Stimulated activated CD8-positive, alpha-beta memory T cell treated with anti-CD3 and anti-CD28 coated beads, Interleukin-15, amount 100 ng/mL, for 48 hours (primary cell): ENCODE results near the gene PRCP.
"Not testable (repeated sequence)": the region's sequence is repeated elsewhere in the genome, so short reads cannot be mapped to it uniquely, and the experiment has no call there.

Source experiments
- DNase-seq, 2 donors: peaks; one replicate each; pipeline ENCODE4 v3.0.0-alpha.2; 2020; ENCODE audit warnings: low read depth in 2 of 2

The PRCP gene

GRCh38 chr11:82900277-82901164 is at the start of gene PRCP:
TSS of gene PRCP (minus strand) at chr11:82900430. CDS start at chr11:82900402, 28 bp downstream.
- peak; percentile 92 to 93 for DNase-seq

- DNase-seq: no peak
These were observed 49.1 kb upstream of the PRCP start for GRCh38 chr11:82949352-82949751.

DNA sequence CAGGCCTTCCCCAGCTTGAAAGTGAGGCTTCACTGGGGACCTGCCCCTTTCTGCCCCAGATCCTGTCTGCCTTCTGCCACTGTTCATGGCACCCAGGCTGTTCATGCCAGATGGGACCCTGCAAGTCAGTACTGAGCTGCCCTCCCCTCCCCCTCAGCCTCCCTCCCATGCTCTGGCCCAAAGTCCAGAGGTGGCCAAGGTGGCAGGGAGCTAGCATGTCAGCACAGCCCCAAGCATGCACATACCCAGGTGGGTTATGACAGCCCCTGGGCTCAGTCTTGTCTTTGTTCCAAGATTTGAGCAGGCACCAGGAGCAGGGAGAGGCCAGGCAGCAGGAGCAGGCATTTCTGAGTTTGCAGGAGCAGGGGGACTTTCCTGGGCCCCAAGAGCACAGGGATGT is 45.5 kb upstream of the PRCP start:
- no peak for DNase-seq

- not testable (repeated sequence) for DNase-seq
These were observed 44.8 kb upstream of the PRCP start for GRCh38 chr11:82945041-82945440.

DNA sequence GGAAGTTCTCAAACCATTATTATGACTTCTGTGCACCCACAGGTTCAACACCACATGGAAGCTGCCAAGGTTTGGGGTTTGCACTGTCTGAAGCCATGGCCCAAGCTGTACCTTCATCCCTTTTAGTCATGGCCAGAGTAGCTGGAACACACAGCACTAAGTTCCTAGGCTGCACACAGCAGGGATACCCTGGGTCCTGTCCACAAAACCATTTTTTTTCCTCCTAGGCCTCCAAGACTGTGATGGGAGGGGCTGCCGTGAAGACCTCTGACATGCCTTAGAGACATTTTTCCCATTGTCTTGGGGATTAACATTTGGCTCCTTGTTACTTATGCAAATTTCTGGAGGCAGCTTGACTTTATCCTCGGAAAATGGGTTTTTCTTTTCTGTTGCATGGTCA is 44.0 kb upstream of the PRCP start:
- no peak for DNase-seq

GRCh38 chr11:82943430-82943829 is 43.2 kb upstream of the PRCP start:
- DNase-seq: not testable (repeated sequence)

GRCh38 chr11:82942376-82942775 is 42.1 kb upstream of the PRCP start:
- no peak for DNase-seq

DNA sequence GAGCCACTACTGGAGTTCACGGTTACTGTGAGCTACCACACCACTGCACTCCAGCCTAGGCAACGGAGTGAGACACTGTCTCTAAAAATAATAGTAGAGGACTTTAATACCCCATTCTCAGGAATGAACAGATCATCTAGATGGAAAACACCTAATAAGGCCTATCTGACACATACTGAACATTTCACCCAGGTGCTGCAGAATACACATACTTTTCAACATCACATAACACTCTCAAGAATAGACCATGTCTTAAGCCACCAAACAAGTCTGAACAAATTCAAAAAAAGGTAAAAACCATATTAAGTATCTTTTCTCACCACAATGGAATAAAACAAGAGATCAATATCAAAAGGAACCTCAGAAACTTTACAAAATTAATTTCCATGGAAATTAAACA is 39.2 kb upstream of the PRCP start:
- no peak for DNase-seq

GRCh38 chr11:82937554-82937953 is 37.3 kb upstream of the PRCP start:
- DNase-seq: no peak

DNA sequence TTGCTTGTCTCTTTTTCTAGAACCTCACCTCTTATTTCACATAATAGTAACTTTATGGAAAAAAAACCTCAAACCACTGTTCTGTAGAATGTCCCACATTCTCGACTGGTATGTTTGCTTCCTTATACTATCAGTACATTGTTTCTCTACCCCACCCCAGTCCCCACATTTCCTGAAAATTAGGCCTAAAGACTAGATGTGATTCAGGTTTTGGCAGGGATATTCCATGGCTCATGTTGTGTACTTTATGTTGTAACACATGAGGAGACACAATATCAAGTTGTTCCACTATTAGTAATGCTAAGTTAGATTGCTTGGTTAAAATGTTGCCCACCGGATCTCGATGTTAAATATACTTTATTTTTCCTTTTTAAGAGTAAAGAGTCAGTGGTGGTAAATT is 36.0 kb upstream of the PRCP start:
- no peak for DNase-seq

- DNase-seq: no peak
These were observed 32.3 kb upstream of the PRCP start for GRCh38 chr11:82932564-82932963.

DNA sequence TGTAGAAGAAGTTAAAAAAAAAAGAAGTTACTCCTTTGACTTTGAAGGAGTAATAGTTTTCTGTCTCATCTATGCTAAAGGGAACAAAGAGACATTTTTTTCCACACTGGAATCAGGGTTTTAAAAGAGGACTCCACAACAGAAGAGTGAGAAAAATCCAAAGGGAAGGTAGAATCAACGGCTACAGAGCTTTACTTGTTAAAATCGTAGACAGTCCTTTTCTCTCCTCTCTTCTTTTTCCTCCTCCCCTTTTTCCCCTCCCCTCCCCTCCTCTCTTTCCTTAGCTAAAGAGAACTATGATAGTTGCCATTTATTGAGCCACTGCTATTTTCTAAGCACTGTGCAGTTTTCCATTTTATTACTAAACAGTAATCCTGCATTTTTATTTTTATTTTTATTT is 30.5 kb upstream of the PRCP start:
- no peak for DNase-seq

- DNase-seq: no peak
These were observed 30.0 kb upstream of the PRCP start for GRCh38 chr11:82930229-82930628.

DNA sequence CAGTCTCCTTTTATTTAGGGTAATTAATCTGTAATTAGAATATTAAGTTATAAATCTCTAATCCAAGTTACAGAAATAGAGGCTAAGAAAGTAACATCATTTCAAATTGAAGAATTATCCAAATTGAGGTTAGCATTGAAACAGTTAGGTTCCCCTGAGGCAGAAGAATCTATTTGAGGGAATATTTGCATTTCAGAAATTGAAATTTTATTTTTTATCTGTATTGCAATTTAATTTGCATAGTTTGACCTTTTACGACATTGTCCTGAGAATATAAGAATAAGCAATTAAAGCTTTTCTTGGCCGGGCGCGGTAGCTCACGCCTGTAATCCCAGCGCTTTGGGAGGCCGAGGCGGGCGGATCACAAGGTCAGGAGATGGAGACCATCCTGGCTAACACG is 28.9 kb upstream of the PRCP start:
- DNase-seq: no peak

- DNase-seq: no peak
These were observed 27.1 kb upstream of the PRCP start for GRCh38 chr11:82927264-82927880.

DNA sequence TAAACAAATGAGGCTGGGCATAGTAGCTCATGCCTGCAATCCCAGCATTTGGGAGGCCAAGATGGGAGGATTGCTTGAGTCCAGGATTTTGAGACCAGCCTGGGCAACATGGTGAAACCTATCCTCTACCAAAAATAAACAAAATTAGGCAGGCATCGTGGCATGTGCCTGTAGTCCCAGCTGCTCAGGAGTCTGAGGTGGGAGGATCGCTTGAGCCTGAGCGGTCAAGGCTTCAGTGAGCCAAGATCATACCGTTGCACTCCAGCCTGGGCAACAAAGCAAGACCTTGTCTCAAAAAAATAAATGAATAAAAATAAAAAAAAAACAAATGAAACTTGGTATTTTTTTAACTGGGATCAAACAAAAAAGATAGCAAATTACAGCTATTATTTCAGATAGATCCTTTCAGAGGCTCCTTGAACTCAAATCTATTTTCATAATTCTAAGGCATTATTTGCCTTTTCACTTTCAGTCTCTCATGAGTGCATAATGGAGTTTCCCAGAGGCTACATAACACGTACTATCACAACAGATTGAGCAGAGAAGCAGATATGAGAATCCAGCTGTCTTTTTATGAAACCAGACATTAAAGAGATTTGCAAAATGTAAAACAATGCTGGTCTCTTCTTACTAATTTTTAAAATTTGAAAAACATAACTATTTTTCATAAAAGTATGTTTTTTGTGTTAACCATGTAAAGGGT is 24.4 kb upstream of the PRCP start:
- no peak for DNase-seq

- not testable (repeated sequence) for DNase-seq
These were observed 22.4 kb upstream of the PRCP start for GRCh38 chr11:82922396-82923173.

DNA sequence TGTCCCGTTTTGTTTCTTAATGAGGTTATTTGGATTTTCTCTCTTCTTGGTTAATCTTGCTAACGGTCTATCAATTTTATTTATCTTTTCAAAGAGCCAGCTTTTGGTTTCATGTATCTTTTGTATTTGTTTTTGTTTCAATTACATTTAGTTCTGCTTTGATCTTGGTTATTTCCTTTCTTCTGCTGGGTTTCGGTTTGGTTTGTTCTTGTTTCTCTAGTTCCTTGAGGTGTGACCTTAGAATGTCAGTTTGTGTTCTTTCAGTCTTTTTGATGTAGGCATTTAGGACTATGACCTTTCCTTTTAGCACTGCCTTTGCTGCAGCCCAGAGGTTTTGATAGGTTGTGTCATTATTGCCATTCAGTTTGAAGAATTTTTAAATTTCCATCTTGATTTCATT is 20.0 kb upstream of the PRCP start:
- DNase-seq: not testable (repeated sequence)

DNA sequence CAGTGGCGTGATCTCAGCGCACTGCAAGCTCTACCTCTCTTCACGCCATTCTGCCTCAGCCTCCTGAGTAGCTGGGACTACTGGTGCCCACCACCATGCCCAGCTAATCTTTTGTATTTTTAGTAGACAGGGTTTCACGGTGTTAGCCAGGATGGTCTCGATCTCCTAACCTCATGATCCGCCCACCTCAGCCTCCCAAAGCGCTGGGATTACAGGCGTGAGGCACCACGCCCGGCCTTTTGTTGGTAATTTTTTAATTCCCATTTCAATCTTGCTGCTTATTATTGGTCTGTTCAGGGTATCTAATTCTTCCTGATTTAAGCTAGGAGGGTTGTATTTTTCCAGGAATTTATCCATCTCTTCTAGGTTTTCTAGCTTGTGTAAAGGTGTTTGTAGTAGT is 19.6 kb upstream of the PRCP start:
- not testable (repeated sequence) for DNase-seq

DNA sequence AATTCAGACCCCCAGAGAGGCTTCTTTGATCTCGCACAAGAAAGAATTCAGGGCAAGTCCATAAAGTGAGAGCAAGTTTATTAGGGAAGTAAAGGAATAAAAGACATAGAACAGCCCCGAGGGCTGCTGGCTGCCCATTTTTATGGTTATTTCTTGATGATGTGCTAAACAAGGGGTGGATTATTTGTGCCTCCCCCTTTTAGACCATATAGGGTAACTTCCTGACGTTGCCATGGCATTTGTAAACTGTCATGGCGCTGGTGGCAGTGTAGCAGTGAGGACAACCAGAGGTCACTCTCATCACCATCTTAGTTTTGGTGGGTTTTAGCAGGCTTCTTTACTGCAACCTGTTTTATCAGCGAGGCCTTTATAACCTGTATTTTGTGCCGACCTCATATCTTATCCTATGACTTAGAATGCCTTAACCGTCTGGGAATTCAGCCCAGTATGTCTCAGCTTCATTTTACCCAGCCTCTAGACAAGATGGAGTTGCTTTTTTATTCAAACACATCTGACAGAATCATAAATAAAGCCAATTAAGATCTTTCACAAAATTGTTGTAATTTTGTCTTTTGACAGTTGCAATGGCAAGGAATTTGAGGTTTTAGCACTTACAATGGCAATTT is 8.9 kb upstream of the PRCP start:
- DNase-seq: no peak

- DNase-seq: no peak
These were observed 8.1 kb upstream of the PRCP start for GRCh38 chr11:82908311-82908710.
